ENCODE data around the gene NCOR2. TPM values are rescaled to one million over a fixed set of nuclear protein-coding genes. Genes with fewer than 3 reads are reported as not detected.

The NCOR2 gene
- total RNA-seq, 1 experiment from 2014 or later = 153 TPM

DNA sequence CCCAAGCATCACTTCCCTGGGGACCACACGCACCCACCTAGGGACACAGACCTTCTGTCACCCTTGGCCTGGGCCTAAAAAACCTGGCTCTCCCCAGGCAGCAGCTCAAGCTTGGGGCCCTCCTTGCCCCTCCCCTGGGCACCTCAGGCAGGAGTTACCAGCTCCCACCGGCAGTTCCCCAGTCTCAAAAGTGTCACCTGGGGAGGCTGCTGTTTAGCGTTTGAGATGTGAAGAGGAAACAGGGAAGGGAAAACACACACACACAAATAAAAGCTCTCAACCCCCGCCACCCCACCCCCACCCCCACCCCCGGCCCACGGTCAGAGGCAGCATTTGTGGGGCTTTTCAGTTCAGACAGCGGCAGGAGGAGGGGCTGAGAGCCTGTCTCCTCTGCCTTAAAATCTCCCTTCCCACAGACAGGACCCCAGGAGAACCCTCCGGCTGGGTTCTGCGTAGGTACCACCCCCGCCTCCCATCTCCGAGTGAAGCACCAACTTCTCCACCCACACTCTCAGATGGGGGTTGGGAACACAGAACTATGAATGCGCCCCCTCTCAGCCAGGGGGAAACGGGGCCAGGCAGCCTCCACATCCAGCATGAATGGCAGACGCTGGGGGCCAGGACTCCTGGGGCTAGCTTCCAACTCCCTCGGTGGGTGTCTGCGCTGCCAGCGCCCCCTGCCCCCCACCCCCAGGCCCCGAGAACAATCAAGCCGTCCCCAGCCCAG lies 3.0 kb downstream of the NCOR2 start:
- ChIA-PET RAD21 (ENCODE audit: low non-redundant PET in 1 of 2, low total read pairs in 2 of 2, uncharacterized antibody in 2 of 2, unreplicated experiment in 2 of 2) (interaction anchor here in 1 of 2 experiments (0.6 kb wide), 1 partner anchor 10 kb away, joined by 3 read pairs; no protein-coding TSS in a partner anchor), CTCF (no interaction called here), POLR2A (no interaction called here)
- H3K27me3 ChIP-seq (ENCODE audit: insufficient read depth, low read length) = no peaks in the 10 kb centered on the region
- H3K4me2 ChIP-seq (ENCODE audit: low read length) = no peak overlapping the region; the same call in 1 of the 2 replicates
- intact Hi-C loops (cut with micrococcal nuclease) = loop anchor here (10.0 kb wide), 1 partner anchor 170 kb away; no protein-coding TSS in a partner anchor
- H3K9ac ChIP-seq (ENCODE audit: low read length) = no peak overlapping the region
- ATAC-seq (no peak), DNase-seq (ENCODE audit: low read depth, low spot score) (no peak)
- no peak overlapping the region for H3K4me3 ChIP-seq (replicated peaks in 1 of 2; ENCODE audit: low read depth in 1 of 2, low read length in 2 of 2)
- H3K9me2 ChIP-seq (ENCODE audit: insufficient read depth) = no peaks in the 10 kb centered on the region
- BruUV-seq (replicated peaks) = no TSS peak
- peaks cover 0 to 6% of the 10 kb centered on the region in 2 experiments; a peak in 1 of 4 replicates for H3K36me3 ChIP-seq (ENCODE audit: control insufficient read depth in 1 of 2, insufficient read depth in 2 of 2, low read length in 2 of 2)
- H3K9me3 ChIP-seq (ENCODE audit: control insufficient read depth in 1 of 2, insufficient read depth in 1 of 2, low read depth in 1 of 2, low read length in 2 of 2) = no peaks in the 10 kb centered on the region
- no peak overlapping the region for H3K27ac ChIP-seq (ENCODE audit: low read depth, low read length)
- H2AFZ ChIP-seq (ENCODE audit: low read depth, low read length, poor library complexity, severe bottlenecking) = no peak overlapping the region
- TF ChIP-seq CBX3 (IDR thresholded peaks at IDR 0.05; ENCODE audit: low read depth) (no peak), FOSL1 (IDR thresholded peaks at IDR 0.05; ENCODE audit: low read depth) (no peak), CTCF (IDR thresholded peaks at IDR 0.05 in 2 of 3, conservative IDR thresholded peaks at IDR 0.05 in 1 of 3; ENCODE audit: borderline replicate concordance in 1 of 3, insufficient read depth in 1 of 3, low read depth in 2 of 3, low read length in 2 of 3) (no peak), CEBPB (IDR thresholded peaks at IDR 0.05; ENCODE audit: low read depth) (no peak), ZFX (IDR thresholded peaks at IDR 0.05) (no peak), JUND (IDR thresholded peaks at IDR 0.05) (no peak), ATF3 (IDR thresholded peaks at IDR 0.05) (no peak), SRF (IDR thresholded peaks at IDR 0.05; ENCODE audit: low read depth) (no peak), POLR2AphosphoS5 (IDR thresholded peaks at IDR 0.05; ENCODE audit: low read depth, low read length) (no peak), YY1 (IDR thresholded peaks at IDR 0.05; ENCODE audit: extremely low read depth, insufficient replicate concordance, low read depth, low read length) (no peak)
- H4K20me1 ChIP-seq (ENCODE audit: insufficient read depth) = peaks cover 20% of the 10 kb centered on the region; the same call in 1 of the 2 replicates
- peaks cover 75% of the 10 kb centered on the region for H3K79me2 ChIP-seq (ENCODE audit: insufficient read depth, low read length)
- H3K4me1 ChIP-seq (ENCODE audit: control insufficient read depth in 1 of 2, insufficient read depth in 2 of 2, low read length in 2 of 2) = peaks cover 6 to 27% of the 10 kb centered on the region in 2 experiments; a peak in 3 of 4 replicates

All from HCT116 (cell line).